GM18519 (cell line): ENCODE results near the gene STBD1.
"Not testable (repeated sequence)": the region's sequence is repeated elsewhere in the genome, so short reads cannot be mapped to it uniquely, and the experiment has no call there.

ENCODE experiments used
- ATAC-seq: cut with Tn5 transposase; IDR thresholded peaks from one replicate; pipeline ENCODE4 v1.9.1; 2021; ENCODE audit warnings: mild to moderate bottlenecking, moderate library complexity; ENCODE audit not compliant: unreplicated experiment, low FRiP score

STBD1 gene

DNA sequence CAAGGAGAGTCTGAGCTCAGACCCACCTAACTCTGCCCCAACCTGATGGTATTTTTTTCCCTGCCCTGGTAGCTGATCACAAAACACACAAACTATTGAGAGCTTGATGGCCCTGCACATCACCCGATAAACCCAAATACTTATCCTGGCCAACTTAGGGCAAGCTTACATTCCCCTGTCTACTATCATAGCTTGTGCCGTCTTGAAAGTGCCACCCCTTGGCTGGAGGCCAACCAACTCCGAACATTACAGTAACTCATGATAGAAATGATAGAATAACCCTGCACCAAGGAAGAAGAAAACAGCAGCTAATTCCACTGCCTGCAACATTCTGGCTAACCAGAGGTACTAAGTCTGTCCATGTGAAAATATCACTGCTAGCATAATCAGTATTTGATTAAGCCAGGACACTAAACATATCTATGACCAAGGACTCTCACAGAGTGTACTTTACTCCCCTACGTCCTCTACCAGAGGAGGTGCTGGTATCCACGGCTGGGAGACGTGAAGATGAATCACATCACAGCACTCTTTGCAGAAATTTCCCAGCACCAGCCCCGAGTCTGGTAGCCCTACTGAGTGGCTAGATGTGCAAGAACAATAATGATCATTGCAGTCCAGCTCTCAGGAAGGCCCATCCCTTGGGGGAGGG lies 8.9 kb downstream of the STBD1 start:
- ATAC-seq: no peak

DNA sequence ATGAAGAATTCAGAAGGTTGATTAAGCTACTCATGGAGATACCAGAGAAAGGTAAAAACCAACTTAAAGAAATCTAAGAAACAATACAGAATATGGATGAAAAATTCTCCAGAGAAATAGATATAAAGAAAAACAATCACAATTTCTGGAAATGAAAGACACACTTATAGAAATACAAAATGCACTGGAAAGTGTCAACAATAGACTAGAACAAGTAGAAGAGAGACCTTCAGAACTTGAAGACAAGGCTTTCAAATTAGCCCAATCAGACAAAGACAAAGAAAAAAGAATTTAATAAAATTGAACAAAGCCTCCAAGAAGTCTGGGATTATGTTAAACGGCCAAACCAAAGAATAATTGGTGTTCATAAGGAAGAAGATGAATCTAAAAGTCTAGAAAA lies 9.6 kb downstream of the STBD1 start:
- no peak for ATAC-seq

- no peak for ATAC-seq
These were observed 15.7 kb downstream of the STBD1 start for GRCh38 chr4:76322236-76322635.

DNA sequence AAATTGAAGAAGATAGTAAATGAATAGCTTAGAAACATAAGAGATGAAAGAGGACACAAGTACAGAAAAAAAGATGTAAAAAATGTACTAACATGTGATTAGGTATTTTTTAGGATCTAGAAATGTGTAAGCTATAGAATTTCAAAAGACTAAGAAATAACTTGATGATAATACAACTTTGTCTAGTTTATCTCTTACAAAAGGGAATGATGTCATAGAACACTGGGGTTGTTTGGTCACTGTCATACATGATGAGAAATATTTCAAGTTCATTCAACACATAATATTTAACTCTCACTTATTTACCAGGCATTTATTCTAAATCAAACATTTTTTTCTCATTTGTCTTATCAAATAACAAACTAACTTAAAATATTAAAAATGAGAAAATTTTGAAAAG lies 18.5 kb downstream of the STBD1 start:
- ATAC-seq: no peak

DNA sequence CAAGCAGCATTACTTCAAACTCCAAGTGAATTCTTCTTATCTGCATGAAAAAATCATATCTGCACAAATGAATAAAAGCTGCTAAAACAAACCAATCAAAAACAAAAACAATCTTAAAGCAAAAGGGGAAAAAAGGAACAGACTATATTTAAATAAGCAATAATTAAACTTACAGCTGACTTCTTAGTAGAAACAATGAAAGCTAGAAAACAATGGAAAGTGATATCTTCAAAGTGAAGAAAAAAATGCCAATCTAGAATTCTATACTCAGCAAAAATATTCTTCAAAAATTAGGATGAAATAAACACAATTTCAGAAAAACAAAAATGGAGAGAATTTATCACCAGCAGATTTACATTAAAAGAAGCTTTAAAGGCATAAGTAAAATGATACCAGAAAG lies 20.0 kb downstream of the STBD1 start:
- no peak for ATAC-seq

GRCh38 chr4:76334885-76335284 lies 28.4 kb downstream of the STBD1 start:
- no peak for ATAC-seq

DNA sequence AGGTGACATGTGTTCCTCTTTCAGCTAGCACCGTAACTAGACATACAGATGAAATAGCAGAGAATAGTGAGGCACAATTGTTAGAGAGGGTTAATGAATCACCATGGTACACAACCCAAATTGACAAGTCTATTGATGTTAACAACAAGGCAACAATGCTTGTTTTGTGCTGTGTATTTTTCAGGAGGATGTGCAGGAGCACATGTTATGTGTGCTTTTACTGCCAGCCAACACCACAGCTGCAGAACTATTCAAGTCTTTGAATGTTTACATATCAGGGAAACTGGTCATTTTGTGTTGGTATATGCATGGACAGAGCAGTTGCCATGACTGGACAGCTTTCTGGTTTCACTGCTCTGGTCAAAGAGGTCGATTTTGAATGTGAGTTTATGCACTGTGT lies 32.8 kb downstream of the STBD1 start:
- ATAC-seq: no peak

DNA sequence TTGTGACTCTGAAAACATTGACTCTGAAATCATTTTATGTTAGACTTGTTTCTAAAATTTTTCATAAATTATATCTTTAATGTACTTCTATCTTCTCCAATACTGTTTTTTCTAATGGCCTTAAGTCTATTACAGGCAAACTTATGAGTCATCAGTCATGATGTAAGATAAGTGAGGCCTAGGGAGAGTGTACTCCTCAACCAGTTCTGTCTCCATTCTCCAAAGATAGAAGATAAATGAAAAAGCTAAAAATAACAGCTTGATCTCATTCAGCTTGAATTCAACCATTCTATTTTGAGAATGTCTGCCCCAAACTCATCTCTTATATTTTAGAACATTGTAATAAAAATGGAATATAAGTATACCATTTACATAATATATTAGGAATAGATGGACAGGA lies 34.5 kb downstream of the STBD1 start:
- ATAC-seq: no peak

DNA sequence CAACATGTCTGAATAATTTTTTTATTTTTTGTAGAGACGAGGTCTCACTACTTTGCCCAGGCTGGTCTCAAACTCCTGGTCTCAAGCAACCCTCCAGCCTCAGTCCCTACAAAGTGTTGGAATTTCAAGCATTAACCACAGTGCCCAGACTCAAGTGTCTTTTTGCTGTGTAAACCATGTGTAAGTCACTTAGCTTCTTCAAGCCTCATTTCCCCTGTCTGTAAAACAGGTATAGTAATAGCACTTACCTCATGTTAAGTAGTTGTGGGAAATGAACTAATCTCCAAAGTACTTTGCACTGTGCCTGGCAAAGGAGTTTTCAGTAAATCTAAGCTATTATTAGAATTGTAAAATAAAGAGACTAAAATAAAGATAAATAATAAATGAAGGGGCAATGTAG lies 35.7 kb downstream of the STBD1 start:
- ATAC-seq: no peak

DNA sequence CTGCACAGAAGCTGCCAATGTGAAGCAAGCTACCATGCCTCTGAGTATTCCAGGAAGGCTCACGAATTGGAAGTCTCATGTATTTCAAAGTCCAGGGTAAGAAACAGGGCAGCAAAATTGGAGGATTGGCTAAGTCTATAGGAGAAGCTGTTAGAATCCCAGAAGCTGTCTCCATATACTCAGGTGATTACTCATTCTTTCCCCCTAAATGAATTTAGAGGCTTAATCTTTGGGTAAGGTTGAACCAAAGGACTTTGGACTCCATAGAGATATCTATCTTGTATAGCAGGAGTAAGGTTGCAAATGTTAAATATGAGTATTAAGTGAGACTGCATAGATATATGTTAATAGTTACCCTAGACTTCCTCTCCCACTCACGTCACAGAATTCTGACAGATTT lies 36.3 kb downstream of the STBD1 start:
- ATAC-seq: no peak

DNA sequence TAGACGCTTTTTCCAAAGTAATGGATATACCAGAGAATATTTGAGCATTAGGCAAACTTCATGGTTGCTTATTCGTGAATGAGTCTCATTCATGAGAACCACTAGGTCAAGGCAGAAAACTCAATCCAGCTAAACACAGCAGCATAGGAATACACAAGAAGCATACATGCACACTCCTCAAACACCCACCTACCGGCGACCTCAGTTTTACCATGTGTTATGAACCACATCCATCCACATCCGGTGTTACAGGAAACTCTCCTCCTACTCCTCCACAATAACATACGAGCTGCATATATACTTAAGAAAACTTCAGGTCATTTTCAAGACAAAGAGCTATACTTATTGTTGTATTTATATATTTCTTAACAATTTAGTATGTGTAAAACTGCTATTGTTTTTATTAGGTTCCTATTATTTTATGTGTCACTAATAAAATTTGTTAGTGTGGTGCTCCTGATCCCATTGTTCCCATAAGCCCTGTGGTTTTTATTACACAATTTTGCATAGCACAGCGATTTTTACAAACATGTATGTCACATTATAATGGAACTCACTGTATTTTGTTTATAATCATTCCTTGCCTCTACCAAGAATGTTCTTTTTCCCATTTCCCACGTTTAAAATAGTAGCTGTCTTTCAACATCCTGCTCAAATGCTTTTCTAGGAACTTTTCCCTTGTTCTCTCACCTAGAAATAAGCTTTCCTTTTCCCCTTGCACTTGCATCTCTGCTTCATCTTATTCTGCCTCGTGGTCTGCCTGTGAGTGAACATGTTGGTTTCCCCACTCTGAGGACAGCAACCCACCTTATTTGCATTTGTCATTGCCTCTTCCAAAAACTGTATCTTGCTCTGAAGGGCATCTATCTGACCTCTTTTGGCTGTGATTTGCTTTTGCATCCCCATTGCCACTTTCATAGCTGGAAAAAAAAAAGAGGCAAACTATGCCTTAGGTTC lies 48.3 kb downstream of the STBD1 start:
- ATAC-seq: no peak

- ATAC-seq: no peak
These were observed 51.4 kb downstream of the STBD1 start for GRCh38 chr4:76357981-76358380.

DNA sequence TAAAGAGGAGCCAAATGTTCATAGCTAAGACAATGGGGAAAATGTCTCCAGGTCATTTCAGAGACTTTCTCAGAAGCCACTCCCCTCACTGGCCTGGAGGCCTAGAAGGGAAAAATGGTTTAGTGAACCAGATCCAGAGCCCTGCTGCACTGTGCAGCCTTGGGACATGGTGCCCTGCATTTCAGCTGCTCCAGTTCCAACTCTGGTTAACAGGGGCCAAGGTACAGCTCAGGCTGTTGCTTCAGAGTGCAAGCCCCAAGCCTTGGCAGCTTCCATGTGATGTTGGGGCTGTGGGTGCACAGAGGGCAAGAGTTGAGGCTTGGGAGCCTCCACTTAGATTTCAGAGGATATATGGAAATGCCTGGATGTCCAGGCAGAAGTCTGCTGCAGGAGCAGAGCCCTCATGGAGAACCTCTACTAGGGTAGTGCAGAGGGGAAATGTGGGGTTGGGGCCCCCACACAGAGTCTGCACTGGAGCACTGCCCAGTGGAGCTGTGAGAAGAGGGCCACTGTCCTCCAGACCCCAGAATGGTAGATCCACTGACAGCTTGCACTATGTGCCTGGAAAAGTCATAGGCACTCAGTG lies 53.4 kb downstream of the STBD1 start:
- ATAC-seq: not testable (repeated sequence)
